ENCODE results near the gene RPL18A.

Gene RPL18A

GRCh38 chr19:17859533-17860330 is at the start of gene RPL18A:
TSS of gene RPL18A (plus strand) at chr19:17859910. CDS start at chr19:17859957, 47 bp downstream.
- peak; percentile 99 for DNase-seq

GRCh38 chr19:17811103-17811502 is 48.6 kb upstream of the RPL18A start:
- DNase-seq = no peak

- DNase-seq = no peak
Observed at GRCh38 chr19:17811681-17812080, 48.0 kb upstream of the RPL18A start.

GRCh38 chr19:17812099-17812498 is 47.6 kb upstream of the RPL18A start:
- DNase-seq = no peak

- DNase-seq = no peak
Observed at GRCh38 chr19:17817668-17818363, 41.9 kb upstream of the RPL18A start.

DNA sequence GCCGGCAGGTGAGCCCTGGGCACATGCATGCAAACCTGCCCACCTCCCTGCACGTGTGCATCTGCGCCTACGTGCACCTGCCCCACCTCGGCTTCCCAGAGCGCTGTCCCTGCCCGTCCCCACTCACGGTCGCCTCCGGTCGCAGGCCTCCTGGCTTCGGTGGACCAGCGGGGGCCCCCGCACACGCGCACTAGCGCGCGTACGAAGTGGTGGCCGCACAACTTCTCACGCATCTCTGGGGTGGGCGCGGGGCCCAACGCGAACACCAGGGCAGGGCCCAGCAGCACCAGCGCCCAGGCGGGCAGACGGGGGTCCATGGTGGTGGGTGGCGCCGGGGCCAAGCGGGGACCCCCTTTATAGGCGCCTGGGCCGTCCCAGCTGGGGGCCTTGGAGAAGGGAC is 38.5 kb upstream of the RPL18A start, which contains the start of gene INSL3:
Gene INSL3, minus strand, starts transcription at position 330 of the 400 bp plus-strand sequence. Its CDS starts 13 bp downstream, at position 317.
- no peak for DNase-seq

GRCh38 chr19:17824339-17824738 is 35.4 kb upstream of the RPL18A start:
- DNase-seq = no peak

GRCh38 chr19:17826508-17827056 is 33.1 kb upstream of the RPL18A start:
- no peak for DNase-seq

DNA sequence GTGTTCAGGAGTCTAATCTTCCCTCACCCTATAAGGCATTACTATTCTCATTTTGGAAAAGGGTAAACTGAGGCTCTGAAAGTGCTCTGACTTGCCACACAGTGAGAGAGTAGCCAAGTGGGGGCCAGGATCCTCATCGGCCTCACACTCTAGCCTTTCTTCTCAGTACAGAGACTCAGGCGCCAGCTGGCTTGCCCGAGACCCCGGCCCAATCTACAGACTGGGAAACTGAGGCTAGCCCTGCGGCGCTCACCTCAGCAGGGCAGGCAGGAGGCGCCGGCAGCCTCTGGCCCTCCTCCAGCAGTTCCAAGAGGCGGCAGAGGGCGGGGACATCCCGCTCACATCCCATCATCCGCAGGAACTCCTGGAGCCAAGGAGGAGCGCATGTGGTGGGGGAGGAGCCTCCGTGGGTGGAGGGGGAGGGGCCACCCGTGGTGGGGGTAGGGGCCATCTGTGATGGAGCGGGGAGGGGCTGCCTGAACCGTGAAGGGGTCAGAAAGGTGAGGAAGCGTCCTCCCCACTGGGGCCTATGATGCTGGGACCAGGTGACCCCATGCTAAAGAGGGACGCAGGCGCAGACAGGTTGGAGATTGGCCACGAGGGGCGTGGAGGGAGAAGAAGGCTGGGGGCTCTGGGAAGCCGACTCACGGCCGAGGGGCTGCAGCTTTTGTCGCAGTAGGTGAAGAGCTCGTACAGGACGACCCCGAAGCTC is 29.7 kb upstream of the RPL18A start:
- DNase-seq = peak; percentile 77

- peak; percentile 90 for DNase-seq
Observed at GRCh38 chr19:17830567-17831418, 28.9 kb upstream of the RPL18A start.

DNA sequence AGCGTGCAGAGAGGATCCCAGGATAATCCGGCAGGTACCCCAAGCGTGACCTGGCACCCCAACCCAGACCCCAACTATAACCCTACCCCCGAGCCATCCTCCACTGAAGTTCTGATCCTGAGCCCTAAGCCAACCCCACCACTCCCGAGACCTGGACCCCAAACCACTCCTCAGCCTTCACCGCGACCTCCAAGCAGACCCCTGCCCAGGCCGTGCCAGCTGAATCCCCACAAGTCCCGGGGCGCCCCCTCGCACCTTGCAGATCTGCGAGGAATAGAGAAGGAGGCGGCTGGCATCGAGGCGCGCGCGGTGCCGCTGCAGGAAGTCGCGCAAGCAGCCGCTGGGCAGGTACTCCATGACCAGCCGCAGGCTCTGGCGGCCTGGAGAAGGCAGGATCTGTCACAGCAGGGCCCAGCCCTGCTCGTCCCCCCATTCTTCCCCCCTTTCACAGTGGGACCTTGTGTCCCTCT is 28.3 kb upstream of the RPL18A start:
- DNase-seq = peak; percentile 6

DNA sequence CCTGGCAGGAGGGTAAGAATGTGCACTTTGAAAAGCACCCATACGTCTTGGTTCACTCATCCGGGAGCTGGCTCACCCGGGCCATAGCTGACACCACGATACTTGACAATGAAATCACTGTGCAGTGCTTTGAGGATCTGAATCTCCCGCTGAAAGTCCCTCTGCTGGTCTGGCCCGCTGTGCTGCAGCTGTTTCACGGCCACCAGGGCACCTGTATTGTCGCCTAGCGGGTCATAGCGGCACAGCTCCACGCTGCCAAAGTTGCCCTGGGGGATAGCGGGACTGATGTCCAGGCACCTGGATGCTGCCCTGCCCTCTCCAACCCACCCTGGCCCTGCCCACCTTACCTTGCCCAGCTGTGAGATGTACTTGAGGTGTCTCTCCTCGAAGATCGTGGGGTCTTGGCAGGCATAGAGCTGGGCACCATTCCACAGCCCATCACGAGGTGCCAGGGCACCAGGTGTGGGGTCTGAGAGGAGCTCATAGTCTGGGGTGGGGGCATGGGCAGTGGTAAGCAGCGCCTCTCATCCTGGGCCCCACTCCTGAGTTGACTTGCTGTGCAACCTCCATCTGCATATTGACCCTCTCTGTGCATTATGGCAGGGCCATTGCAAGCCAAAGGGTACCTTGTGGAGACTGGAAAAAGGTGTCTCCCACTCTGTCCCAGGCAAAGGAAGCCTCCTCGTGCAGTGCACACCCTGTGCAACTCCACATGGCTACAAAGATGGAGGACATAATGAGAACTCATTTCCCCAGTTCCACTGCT is 27.1 kb upstream of the RPL18A start:
- DNase-seq = no peak

GRCh38 chr19:17834350-17835181 is 25.1 kb upstream of the RPL18A start:
- no peak for DNase-seq

DNA sequence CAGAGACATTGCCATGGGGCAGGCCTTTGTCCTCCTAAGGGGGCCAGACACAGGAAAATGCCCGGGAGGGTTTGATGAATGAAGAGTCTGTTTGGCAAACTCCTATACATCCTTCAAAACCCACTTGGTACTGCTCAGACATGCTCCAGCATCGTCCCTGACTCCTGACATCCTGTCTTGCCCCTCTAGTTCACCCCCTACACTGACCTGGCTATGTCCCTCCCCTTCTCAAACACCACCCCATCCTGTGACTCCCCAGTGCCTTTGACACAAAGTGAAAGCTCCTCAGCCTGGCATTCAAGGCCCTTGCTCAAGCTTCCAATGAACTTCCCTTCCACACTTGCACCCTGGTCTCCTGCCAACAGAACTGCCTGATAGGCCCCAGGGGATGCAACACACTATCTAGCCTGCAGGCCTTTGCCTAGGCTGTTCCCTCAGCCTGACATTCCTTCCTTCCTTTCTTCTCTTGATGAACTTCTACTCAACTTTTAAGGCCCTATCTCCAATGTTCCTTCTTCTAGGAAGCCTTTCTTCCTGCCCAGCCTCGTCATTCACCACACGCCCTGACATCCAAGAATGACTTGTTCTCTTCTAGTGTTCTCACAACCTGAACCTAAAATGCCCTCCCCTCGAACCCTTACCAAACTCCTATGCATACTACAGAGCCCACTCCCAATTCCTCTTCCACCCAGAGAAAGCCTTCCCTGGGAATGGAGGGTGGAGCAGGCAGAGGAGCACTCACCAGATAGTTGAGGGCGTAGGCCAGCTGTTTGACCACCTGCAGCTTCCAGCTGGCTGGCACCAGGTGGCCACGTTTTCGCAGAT is 24.3 kb upstream of the RPL18A start:
- no peak for DNase-seq

GRCh38 chr19:17836530-17836929 is 23.2 kb upstream of the RPL18A start:
- DNase-seq = no peak

DNA sequence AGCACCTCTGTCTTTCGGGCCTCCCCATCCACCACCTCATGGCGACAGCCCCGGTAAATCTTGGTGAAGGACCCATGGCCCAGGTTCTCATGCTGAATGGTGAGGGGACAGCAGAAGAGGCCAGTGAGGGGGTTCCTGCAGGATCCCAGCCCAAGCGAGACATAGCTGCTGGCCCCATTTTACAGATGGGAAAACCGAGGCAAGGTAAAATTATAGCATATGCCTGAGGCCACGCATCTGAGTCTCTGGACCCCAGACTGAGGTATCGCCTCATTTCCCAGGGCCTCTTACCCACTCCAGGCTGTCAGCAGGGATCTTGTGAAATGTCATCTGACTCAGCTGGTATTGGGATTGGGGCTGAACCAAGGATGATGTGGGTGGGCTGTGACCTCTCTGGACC is 21.7 kb upstream of the RPL18A start:
- DNase-seq = no peak

GRCh38 chr19:17840019-17840418 is 19.7 kb upstream of the RPL18A start:
- DNase-seq = no peak

- DNase-seq = no peak
Observed at GRCh38 chr19:17841371-17841809, 18.3 kb upstream of the RPL18A start.

Data from NCI-H1105 (cell line).